ENCODE data around the gene RABGGTA. TPM values are rescaled to one million over a fixed set of nuclear protein-coding genes. Genes with fewer than 3 reads are reported as not detected.

Gene RABGGTA
- total and polyA plus RNA-seq, 9 of the 15 experiments (the other 6 are each of a cell fraction or from before 2014, with no cell fraction given) = 4.5 to 24.2 (median 15.5) TPM

DNA sequence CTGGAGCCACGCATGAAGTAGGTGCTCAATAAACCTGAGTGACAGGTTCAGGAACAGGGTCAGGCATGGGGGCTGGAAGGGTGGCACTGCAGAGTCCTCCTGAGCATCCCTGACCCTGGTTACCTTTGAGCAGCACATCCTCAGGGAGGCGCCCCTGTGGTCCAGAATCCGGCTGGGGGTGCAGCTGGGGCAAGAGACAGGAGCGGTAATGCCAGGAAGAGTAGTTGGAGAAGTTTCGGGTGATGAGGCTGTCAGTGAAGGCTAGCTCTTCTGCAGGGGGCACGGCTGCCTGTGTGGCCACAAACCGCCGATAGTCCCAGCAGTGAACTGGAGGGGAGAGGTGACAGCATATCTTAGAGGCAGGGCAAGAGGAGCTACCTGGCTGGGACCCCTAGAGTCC lies 2.0 kb downstream of the RABGGTA start:
- in situ Hi-C loops (cut with MboI) = no loop called here
- Histone ChIP-seq H3K27ac (ENCODE audit: extremely low read depth, low read depth, low read length) (no peak overlapping the region), H3K4me3 (no peak overlapping the region), H3K9me1 (ENCODE audit: control insufficient read depth, insufficient read depth, low read length) (no peaks in the 10 kb centered on the region), H2AFZ (ENCODE audit: low read depth, low read length) (no peak overlapping the region), H4K20me1 (replicated peaks; ENCODE audit: control insufficient read depth, insufficient read depth, low read length) (no peaks in the 10 kb centered on the region; the same call in 1 of the 2 replicates), H3K4me1 (replicated peaks in 1 of 2; ENCODE audit: control insufficient read depth in 2 of 2, insufficient read depth in 2 of 2, low read length in 2 of 2) (peaks cover 17 to 22% of the 10 kb centered on the region in 2 experiments; a peak in 4 of 5 replicates), H3K36me3 (ENCODE audit: control insufficient read depth, insufficient read depth, low read length) (no peaks in the 10 kb centered on the region), H3K79me2 (ENCODE audit: control insufficient read depth, insufficient read depth, low read length) (peaks cover 9% of the 10 kb centered on the region; the same call in 1 of the 3 replicates), H3K27me3 (ENCODE audit: control insufficient read depth in 2 of 2, insufficient read depth in 2 of 2, low read length in 2 of 2) (no peaks in the 10 kb centered on the region), H3K4me2 (ENCODE audit: insufficient read depth, low read length) (no peak overlapping the region), H3K9ac (ENCODE audit: insufficient read depth in 1 of 2, low read depth in 2 of 2, low read length in 2 of 2) (no peak overlapping the region), H3K9me3 (replicated peaks; ENCODE audit: control insufficient read depth, insufficient read depth, low read depth, low read length) (no peaks in the 10 kb centered on the region)
- intact Hi-C loops (cut with micrococcal nuclease) = no loop called here
- ChIA-PET CTCF (ENCODE audit: low intra/inter-chr PET ratio) (no interaction called here), POLR2A (interaction anchor here (0.7 to 1.2 kb wide), 4 partner anchors 8 to 28 kb away, joined by 3 to 4 read pairs (median 4); partner anchors contain the start of gene TINF2)
- FAIRE-seq (no peak), DNase-seq (ENCODE audit: extremely low read depth in 1 of 4, low spot score in 3 of 4) (no peak), ATAC-seq (no peak)
- no TSS peak for BruUV-seq (replicated peaks)
- 81% methylated on average over 4 of the region's 8 CpGs for WGBS (ENCODE audit: insufficient coverage, low coverage, missing lambda C conversion rate)
- TF ChIP-seq, protein P1, sequence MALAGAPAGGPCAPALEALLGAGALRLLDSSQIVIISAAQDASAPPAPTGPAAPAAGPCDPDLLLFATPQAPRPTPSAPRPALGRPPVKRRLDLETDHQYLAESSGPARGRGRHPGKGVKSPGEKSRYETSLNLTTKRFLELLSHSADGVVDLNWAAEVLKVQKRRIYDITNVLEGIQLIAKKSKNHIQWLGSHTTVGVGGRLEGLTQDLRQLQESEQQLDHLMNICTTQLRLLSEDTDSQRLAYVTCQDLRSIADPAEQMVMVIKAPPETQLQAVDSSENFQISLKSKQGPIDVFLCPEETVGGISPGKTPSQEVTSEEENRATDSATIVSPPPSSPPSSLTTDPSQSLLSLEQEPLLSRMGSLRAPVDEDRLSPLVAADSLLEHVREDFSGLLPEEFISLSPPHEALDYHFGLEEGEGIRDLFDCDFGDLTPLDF (CRISPR knock-in tag; IDR thresholded peaks at IDR 0.05) = no peak
- TF ChIP-seq, protein P2, sequence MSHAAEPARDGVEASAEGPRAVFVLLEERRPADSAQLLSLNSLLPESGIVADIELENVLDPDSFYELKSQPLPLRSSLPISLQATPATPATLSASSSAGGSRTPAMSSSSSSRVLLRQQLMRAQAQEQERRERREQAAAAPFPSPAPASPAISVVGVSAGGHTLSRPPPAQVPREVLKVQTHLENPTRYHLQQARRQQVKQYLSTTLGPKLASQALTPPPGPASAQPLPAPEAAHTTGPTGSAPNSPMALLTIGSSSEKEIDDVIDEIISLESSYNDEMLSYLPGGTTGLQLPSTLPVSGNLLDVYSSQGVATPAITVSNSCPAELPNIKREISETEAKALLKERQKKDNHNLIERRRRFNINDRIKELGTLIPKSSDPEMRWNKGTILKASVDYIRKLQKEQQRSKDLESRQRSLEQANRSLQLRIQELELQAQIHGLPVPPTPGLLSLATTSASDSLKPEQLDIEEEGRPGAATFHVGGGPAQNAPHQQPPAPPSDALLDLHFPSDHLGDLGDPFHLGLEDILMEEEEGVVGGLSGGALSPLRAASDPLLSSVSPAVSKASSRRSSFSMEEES (CRISPR knock-in tag; IDR thresholded peaks at IDR 0.05) = no peak
- no peak for TF ChIP-seq SAFB2 (IDR thresholded peaks at IDR 0.05; ENCODE audit: borderline replicate concordance, low read depth, low read length, severe bottlenecking)
- TF ChIP-seq, protein P3, sequence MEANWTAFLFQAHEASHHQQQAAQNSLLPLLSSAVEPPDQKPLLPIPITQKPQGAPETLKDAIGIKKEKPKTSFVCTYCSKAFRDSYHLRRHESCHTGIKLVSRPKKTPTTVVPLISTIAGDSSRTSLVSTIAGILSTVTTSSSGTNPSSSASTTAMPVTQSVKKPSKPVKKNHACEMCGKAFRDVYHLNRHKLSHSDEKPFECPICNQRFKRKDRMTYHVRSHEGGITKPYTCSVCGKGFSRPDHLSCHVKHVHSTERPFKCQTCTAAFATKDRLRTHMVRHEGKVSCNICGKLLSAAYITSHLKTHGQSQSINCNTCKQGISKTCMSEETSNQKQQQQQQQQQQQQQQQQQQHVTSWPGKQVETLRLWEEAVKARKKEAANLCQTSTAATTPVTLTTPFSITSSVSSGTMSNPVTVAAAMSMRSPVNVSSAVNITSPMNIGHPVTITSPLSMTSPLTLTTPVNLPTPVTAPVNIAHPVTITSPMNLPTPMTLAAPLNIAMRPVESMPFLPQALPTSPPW (CRISPR knock-in tag; IDR thresholded peaks at IDR 0.05) = no peak
- no peak for TF ChIP-seq ZNF23 (CRISPR knock-in tag; IDR thresholded peaks at IDR 0.05)
- TF ChIP-seq, protein P4, sequence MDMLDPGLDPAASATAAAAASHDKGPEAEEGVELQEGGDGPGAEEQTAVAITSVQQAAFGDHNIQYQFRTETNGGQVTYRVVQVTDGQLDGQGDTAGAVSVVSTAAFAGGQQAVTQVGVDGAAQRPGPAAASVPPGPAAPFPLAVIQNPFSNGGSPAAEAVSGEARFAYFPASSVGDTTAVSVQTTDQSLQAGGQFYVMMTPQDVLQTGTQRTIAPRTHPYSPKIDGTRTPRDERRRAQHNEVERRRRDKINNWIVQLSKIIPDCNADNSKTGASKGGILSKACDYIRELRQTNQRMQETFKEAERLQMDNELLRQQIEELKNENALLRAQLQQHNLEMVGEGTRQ (CRISPR knock-in tag; IDR thresholded peaks at IDR 0.05) = no peak
- TF ChIP-seq, protein P5, sequence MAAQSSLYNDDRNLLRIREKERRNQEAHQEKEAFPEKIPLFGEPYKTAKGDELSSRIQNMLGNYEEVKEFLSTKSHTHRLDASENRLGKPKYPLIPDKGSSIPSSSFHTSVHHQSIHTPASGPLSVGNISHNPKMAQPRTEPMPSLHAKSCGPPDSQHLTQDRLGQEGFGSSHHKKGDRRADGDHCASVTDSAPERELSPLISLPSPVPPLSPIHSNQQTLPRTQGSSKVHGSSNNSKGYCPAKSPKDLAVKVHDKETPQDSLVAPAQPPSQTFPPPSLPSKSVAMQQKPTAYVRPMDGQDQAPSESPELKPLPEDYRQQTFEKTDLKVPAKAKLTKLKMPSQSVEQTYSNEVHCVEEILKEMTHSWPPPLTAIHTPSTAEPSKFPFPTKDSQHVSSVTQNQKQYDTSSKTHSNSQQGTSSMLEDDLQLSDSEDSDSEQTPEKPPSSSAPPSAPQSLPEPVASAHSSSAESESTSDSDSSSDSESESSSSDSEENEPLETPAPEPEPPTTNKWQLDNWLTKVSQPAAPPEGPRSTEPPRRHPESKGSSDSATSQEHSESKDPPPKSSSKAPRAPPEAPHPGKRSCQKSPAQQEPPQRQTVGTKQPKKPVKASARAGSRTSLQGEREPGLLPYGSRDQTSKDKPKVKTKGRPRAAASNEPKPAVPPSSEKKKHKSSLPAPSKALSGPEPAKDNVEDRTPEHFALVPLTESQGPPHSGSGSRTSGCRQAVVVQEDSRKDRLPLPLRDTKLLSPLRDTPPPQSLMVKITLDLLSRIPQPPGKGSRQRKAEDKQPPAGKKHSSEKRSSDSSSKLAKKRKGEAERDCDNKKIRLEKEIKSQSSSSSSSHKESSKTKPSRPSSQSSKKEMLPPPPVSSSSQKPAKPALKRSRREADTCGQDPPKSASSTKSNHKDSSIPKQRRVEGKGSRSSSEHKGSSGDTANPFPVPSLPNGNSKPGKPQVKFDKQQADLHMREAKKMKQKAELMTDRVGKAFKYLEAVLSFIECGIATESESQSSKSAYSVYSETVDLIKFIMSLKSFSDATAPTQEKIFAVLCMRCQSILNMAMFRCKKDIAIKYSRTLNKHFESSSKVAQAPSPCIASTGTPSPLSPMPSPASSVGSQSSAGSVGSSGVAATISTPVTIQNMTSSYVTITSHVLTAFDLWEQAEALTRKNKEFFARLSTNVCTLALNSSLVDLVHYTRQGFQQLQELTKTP (IDR thresholded peaks at IDR 0.05; ENCODE audit: low read depth in 1 of 2, partially characterized antibody in 2 of 2) = no peak

All from K562 (cell line).